K562 (cell line): Measurements from ENCODE around the gene DHRS2.
"Not testable (repeated sequence)": the region's sequence is repeated elsewhere in the genome, so short reads cannot be mapped to it uniquely, and the experiment has no call there.

ENCODE experiments used
- ATF3 ChIP-seq, 2 experiments: fragments of 450-650 bp in 1 of 2; sonication (generic) in 1 of 2; formaldehyde crosslinking in 1 of 2; IDR thresholded peaks in 1 of 2; conservative IDR thresholded peaks in 1 of 2; 2 replicates each; pipeline versions ENCODE4 v1.6.1 to v1.8.1; 2016 to 2023; ENCODE audit warnings: mild to moderate bottlenecking in 2 of 2, moderate library complexity in 2 of 2, inconsistent platforms in 1 of 2, missing genetic modification reagents in 1 of 2
- RBM15 ChIP-seq: fragments of 200-400 bp; formaldehyde crosslinking; IDR thresholded peaks from 2 replicates; pipeline ENCODE4 v1.6.1; 2018; ENCODE audit warnings: mild to moderate bottlenecking, low read length, moderate library complexity; ENCODE audit not compliant: insufficient read depth

- TF ChIP-seq ATF3 (IDR thresholded peaks at IDR 0.05); ATF3 (CRISPR knock-in tag; conservative IDR thresholded peaks at IDR 0.05); RBM15: not testable (repeated sequence)
These were observed 53.7 kb downstream of the DHRS2 start for GRCh38 chr14:23689709-23690514.
